Cortex of kidney (tissue), 1 donor: ENCODE measurements around the gene C10orf62.
"Not testable (repeated sequence)": the region's sequence is repeated elsewhere in the genome, so short reads cannot be mapped to it uniquely, and the experiment has no call there.

Experiments used
- DNase-seq: peaks from one replicate; lab custom pipeline; 2025; lab: John Stamatoyannopoulos, UW

Gene C10orf62

DNA sequence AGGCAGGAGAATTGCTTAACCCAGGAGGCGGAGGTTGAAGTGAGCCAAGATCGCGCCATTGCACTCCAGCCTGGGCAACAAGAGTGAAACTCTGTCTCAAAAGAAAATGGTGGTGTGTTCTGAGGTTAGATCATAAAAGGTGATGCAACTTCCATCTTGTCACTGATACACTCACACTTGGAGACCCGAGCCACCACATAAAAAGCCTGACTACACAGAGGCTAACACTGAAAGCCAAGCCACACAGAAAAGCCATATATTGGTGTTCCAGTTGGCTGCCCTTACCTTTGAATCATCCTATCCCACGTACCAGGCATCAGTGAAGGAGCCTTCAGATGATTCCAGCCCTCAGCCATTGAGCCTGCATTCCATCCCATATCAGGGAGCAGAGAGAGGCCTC lies 39.8 kb downstream of the C10orf62 start:
- no peak for DNase-seq

DNA sequence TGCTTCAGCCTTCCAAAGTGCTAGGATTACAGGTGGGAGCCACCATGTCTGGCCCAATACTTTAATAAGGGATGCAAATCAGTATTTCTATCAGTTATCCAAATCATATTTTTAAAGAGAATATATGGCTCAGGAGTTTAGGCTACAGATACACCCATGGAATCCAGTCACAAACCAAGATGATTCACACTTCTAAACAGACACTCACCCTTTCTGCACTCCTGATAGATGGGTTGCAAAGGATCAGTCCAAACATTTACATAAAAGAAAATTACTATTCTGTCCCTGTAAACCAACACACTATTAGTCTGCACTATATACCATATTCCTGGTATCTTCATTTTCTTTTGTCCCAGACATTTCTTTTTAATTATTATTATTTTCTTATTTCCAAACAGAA lies 41.6 kb downstream of the C10orf62 start:
- DNase-seq: no peak

DNA sequence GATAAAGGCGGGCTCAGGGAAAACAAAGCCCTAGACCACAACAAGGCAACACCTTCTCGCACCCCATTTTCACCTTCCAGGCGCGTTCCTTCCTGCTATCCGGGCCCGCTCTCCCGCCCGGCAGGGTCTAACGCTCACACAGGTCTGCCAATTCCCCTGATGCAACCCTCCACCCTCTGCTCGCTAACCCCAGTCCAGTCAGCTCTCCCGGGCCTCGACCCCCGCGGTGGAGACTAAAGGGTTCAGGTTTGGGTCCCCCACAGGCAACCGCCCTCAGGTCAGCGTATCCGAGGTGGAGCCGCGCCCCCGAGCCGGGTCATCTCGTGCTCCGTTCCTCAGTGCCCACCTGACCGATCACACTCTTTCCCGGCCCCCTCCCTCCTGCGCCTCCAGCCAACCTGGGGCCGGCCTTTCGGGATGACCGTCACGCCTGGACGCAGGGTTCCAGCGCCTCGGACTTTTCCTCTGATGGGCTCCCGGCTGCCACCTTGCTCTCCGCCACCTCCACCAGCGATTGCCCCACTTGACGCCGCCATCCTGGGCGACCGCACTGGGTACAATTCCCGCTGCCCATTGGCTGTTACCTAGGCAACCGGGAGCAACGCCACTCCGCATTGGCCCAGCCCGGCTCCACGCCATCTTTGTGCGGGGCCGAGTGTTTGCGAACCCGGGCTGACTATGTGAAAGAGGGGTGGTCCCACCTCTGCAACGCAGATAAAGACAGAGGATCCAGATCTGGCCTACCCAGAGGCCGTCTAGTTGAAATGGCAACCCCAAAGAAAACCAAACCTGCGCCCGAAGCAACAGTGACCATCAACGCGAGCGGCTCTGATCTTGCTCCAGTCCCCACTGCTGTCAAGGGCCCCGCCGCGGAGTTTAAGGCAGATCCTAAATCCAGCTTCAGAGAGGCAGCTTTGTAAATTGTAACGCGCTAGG lies 43.7 kb downstream of the C10orf62 start, which contains the start of gene MORN4:
TSS of gene MORN4 (minus strand) at position 552 of the 936 bp plus-strand sequence. CDS start 13,847 bp downstream, outside the sequence.
- peak; percentile 68 for DNase-seq

DNA sequence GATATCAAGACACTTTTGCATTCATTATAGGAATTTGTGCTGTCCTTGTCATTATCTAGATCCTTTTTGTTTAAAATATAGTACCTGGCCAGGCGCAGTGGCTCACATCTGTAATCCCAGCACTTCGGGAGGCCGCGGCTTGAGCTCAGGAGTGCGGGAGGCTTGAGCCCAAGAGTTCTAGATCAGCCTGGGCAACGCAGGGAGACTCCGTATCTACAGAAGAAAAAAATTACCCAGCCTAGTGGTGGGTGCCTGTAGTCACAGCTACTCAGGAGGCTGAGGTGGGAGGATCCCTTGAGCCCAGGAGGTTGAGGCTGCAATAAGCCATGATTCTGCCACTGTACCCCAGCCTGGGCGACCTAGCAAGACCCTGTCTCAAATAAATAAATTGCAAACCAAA lies 44.4 kb downstream of the C10orf62 start:
- DNase-seq: no peak

DNA sequence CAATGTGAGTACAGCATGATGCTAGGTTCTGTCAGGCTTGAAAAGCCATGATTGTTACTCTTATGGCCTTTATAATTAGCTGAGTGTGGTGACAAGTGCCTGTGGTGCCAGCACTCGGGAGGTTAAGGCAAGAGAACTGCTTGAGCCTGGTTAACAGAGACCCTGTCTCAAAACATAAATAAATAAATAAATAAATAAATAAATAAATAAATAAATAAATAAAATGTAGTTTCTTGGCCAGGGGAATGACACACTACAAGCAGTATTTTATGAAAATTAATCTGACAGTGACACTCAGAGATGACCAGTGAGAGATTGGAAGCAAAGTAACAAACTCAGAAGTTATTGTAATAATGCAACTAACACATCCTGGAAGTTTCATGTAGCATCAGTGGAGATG lies 46.1 kb downstream of the C10orf62 start:
- DNase-seq: no peak

DNA sequence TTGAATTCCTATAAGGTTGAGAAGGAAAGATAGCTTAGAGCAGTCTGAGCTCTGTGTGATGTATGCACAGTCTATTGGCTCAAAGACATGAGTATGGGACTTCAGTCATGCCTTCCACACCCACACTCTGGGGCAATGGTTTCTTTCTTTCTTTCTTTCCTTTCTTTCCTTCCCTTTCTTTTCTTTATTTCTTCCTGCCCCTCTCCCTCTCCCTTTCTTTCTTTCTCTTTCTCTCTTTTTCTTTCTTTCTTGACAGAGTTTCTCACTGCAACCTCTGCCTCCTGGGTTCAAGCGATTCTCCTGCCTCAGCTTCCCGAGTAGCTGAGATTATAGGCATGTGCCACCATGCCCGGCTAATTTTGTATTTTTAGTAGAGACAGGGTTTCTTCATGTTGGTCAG lies 49.6 kb downstream of the C10orf62 start:
- DNase-seq: not testable (repeated sequence)

DNA sequence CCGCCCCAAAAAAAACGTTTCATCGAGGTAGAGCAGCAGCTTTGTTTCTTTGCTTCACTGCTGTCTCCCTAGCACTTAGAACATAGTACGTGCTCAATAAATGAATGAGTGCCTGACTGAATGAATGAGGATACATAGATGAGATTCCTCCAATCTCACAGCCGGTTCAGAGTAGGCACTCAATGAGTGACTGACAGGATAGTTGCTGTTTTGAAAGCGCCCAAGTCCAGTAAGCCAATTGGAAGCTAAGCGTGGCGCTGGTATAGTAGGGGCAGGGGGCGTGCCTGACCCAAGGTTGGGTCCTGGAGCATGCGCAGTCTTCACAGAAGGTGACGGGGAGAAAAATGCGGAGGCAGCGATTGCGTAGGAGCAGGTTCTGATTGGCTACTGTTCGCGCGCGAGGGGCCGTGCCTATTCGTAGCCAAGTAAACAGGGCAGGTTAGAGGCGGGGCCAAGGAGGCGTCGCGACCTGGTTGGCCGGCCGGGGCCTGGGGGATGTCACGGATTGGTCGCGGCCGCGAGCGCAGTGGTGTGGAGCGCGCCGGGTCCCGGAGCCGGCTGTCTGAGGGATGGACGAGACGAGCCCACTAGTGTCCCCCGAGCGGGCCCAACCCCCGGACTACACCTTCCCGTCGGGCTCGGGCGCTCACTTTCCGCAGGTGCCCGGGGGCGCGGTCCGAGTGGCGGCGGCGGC lies 50.8 kb downstream of the C10orf62 start, which contains the start of gene PI4K2A:
TSS of gene PI4K2A (plus strand) at position 498 of the 694 bp plus-strand sequence. CDS start at position 570, 72 bp downstream.
- peak; percentile 28 for DNase-seq
